ENCODE results near the gene URI1. TPM values are rescaled to one million over a fixed set of nuclear protein-coding genes. Genes with fewer than 3 reads are reported as not detected.
"Not testable (repeated sequence)": the region's sequence is repeated elsewhere in the genome, so short reads cannot be mapped to it uniquely, and the experiment has no call there.

URI1 gene
- total RNA-seq, 1 donor from 2014 or later = 57.5 TPM

DNA sequence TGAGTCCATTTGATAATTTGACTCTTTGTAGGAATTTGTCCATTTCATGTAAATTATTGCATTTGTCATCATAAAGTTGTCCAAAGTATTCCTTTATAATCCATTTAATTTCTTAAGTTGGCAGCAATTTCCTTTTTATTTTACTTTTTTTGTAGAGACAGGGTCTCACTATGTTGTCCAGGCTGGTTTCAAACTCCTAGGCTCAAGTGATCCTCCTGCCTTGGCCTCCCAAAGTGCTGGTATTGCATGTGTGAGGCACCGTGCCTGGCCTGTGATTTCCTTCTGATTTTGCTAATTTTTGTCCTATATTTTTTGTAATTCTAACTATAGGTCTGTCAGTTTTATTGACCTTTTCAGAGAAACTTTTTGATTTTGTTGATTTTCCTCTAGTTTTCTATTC is 84.9 kb downstream of the URI1 start:
- DNase-seq = no peak

DNA sequence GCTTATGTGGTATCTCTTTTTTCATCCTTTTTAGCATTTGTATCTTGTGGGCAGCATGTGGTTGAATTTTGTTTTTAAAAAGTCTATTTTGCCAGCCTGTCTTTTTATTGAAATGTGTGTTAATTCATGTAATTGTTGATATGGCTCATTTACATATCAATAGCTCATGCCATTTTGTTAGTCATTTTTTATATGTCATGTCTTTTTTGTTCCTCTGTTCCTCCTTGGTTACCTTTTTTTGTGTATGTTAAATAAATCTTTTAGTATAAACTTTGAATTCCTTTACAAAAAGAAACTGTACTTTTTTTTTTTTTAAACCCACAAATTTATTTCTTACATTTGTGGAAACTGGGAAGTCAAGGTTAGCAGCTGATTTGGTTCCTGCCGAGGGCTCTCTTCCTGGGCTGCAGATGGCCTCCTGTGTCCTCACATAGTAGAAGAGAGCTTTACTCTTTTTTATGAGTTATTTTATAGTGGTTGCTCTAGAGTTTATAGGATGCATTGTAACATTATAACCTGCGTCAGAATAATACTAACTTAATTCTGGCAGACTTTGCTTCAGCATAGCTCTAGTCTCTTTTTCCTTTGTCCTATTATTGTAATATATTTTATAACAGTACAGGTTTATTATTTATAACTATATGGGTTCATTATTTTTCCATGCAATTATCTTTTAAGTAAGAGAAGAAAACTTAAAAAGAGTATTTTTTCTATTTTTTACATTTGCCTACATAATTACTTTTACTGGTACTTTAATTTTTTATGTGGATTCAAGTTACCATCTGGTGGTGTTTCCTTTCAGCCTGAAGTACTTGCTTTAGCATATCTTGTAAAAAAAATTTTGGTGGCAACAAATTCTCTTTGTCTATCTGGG is 86.3 kb downstream of the URI1 start:
- DNase-seq = no peak

DNA sequence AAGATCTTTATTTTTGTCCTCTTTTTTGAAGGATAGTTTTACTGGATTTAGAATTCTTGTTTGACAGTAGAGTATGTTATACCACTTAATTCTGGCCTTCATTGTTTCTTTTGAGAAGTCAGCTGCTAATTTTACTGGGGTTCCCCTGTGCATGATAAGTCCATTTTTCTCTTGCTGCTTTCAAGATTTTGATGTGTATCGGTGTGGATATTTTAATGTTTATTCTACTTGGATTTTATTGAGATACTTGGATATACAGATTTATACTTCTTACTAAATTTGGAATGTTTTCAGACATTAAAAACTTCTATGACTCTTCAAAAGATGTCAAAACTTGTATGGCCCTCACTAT is 86.9 kb downstream of the URI1 start:
- DNase-seq = no peak

DNA sequence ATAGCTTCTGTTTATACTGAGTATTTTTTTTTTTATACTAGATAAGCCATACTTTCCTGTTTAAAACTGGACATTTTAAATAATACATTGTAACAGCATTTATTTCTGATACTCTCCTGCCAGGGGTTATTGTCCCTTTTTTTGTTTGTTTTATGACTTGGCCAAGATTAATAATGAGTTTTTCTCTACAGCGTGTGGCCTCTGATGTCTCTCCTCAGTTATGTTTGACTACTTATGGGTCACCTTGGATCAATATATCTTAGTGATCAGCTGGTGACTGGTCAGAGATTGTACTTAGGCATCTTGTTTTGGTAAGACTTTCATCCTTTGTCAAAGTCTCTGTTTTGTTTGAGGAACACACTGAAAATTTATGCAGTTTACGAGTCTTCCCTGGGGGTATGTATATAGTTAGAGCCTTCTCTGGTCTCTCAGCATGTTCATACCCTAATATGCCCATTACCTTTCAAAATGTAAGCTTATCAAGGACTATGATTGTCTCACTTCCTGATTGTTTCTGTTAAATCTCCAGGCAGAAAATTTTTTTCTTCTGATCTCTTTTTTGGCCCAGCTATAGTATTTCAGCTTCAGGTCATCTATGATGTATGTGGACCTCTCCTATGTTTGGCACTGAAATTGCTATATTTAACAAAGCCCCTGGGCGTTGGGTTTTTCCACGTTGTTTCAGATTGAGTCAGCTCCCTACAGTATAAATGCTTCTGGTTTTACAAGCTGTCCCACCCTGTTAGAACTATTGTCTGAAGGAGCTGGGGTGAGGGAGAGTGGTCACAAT is 87.9 kb downstream of the URI1 start:
- no peak for DNase-seq

DNA sequence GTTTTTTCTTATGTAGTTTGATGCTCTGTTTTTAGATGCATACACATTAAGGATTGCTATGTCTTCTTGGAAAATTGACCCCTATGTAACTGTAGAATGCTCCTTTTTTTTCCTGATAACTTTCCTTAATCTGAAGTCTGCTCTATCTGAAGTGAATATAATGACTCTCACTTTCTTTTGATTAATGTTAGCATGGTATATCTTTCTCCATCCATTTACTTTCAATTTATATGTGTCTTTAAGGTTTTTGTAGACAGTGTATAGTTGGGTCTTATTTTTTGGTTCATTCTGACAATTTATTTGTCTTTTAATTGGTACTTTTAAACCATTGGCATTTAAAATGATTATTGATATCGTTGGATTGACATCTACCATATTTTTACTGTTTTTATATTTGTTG is 92.3 kb downstream of the URI1 start:
- no peak for DNase-seq

DNA sequence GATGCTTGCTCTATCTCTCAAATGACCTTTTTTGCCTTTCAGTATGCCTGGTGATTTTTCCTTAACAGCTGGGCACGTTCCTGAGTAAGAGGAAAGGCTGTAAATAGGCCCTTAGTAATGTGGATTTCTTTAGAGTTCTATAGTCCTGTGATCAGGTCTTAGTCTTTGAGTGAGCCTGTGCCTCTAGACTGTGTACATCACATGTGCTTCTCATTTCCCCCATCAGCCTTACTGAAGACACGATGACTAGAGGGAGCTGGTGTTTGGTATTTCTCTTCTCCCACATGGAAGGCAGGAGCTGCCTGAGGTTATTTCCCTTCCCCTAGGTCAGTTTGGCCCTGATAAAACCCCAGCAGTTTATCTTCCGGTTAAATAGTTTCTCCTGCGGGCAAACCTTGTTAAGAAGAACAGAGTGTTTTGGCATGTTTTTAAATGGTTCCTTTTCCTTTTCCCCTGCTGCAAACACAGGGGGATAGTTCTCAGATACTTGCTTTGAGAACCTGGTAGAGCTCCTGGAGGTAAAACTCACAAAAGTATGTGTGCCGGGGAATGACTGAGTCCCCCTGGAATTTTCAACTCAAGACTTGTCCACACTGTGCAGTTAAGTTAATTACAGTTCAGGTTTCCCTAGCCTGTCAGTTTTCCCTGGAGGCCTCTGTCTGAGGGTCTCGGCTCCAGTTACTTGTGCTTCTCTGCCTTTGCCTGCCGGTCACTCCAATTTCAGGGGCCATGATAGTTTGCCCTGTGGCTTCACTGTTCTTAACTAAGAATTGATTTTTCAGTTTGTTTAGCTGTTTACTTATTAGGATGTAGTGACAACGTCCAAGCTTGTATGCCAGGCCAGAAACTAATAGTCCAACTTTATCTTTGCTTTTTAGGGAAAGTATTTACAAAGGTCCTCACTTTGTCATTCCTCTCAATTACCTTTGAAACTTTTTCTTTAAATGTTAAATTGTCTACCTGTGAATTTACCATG is 94.4 kb downstream of the URI1 start:
- DNase-seq = no peak

DNA sequence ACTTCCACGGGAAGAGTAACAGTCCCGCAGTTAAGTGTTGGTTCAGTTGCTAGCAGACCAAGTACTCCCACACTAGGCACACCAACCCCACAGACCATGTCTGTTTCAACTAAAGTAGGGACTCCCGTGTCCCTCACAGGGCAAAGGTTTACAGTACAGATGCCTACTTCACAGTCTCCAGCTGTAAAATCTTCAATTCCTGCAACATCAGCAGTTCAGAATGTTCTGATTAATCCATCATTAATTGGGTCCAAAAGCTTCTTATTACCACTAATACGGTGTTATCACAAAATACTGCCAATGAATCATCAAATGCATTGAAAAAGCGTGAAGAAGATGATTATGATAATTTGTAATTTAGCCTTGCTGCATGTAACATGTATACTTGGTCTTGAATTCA is 95.8 kb downstream of the URI1 start:
- no peak for DNase-seq

DNA sequence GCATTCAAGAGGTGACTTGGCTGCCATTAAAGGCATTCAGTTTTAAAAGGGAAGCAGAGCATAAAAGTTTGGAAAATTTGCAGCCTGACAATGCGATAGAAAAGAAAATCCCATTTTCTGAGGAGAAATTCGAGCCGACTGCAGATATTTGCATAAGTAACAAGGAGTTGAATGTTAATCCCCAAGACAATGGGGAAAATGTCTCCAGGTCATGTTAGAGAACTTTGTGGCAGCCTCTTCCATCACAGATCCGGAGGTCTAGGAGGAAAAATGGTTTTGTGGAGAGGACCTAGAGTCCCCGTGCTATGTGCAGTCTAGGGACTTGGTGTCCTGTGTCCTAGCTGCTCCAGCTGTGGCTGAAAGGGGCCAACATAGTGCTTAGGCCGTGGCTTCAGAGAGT is 99.9 kb downstream of the URI1 start:
- DNase-seq = not testable (repeated sequence)

DNA sequence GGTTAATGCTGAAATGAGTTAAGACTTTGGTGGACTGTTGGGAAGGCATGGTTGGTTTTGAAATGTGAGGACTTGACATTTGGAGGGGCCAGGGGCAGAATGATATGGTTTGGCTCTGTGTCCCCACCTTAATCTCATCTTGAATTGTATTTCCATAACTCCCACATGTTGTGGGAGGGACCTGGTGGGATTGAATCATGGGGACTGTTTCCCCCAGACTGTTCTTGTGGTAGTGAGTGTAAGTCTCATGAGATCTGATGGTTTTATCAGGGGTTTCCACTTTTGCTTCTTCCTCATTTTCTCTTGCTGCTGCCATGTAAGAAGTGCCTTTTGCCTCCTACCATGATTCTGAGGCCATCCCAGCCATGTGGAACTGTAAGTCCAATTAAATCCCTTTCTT is 101.0 kb downstream of the URI1 start:
- not testable (repeated sequence) for DNase-seq

DNA sequence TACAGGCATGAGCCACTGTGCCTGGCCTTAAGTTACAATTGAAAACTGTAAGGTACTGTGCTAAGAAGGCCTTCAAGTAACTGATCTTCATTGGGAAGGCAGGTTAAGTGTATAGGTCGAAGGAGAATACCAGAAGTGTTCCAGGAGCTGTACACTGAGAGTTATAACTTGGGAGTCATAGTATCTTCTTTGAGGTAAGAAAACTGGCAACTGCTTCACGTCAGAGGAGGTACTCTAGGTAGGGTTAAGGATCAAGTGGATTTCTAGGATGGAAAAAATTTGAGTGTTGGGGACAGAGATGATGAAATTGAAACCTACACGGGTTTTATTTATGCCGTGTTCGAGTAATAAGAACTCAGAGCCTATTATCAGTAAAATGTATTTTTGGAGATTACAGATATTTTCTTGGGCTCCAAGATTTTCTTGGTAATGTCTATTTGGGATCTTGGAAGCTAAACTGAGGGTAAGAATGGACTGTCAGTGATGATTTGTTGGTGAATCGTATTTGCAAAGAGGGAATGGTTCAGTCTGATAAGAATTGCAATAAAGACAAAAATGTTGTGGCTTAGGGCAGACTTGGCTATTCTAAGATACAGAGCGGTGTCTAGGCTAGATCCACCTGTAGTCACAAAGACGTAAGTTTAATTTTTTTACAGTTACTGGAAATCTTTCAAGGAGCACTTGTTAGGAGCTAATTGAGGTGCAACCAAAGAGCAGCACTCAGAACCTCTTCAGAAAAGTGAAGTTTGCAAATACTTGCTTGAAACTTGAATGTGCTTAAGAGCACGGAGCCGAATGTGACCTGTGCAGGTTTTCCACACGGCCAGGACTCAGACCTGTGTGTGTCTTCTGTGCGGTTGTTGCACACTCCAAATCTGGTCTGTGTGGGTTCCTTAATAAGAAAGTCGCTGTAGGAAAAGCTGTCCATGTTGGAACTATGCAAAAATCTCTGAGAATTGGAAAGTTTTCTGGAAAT is 102.5 kb downstream of the URI1 start:
- no peak for DNase-seq

DNA sequence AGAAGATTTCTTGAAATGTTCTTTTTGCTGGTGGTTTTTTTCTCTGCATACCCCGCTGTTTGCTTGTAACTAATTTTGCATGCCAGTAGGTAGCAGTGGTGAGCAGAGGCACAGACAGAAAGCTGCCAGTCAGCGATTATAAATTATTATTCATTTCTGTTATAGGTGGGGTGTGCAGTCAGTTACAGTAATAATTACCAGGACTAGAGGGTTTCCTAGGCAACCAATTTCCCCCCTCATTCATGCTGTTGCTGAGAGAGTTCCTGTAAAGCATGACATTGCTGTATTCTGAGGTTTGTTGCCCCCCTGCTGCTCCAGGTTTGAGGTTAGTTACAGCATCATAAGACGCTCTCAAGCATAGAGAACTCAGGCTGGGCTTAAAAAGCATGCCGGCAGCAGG is 104.5 kb downstream of the URI1 start:
- DNase-seq = peak; percentile 45

DNA sequence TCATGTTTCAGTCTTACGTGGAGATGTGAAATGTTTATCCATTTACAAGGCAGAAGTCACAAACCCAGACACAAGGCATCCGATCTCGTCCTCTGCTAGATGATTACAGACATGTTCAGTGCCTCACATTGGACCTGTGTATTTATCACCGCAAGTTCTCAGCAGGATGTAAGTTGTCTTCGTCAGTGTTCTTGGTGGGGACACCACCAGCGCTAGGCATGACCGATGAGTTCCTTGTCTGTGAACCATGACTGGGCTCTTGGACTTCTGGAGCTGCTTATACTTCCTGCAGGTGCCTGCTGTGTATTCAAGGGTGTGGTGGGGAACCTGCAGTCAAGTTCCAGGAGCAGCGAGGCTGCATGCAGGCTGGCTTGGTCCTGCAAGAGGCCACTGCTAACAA is 105.4 kb downstream of the URI1 start:
- DNase-seq = no peak

DNA sequence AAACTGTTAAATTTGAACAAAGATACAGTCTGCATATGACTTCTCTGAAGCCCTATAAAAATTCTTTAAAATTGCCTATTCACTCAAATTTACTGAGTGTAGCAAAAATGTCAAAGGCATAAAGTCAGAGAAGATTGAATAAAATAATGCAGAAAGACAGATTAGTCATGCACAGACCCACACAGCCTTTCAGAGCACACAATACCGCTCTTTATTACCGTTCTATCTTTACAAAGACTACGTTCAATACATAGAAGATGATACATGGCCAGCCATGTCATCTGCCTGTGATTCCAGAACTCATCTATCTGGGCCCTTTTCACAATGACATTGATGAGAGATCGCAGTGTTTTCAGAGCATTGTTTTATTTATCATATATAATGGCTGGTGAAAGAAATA is 107.2 kb downstream of the URI1 start:
- no peak for DNase-seq

DNA sequence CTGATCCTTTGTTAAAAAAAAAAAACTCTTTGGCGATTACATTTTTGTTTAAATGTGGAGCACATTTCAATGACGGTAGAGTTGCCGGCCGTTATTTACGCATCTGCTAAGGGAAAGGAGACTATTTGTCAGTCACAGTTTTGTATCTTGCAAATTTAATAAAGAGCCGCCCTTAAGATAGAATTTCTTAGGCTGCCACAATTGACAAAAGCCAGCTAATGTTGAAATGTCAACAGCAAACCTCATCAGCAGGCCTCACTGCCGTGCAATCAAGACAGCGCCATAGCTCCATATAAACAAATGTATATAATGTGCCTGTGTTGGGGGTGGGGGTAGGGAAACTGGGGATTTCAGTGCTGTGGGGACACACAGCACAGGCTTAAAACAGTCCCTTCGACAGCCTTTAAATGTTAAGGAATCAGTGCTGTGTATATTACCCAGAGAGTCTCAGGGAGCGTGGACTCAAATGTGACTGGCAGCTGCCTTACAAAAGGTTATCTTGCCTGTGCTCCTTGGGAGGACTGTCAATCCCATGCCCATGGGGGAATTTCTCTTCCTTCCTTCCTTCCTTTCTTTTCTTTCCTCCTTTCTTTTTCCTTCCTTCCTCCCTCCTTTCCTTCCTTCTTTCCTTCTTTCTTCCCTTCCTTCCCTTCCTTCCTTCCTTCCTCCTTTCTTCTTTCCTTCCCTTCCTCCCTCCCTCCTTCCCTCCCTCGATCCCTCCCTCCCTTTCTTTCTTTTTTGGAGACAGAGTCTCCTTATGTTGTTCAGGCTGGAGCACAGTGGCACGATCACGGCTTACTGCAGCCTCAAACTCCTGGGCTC is 108.0 kb downstream of the URI1 start:
- no peak for DNase-seq

DNA sequence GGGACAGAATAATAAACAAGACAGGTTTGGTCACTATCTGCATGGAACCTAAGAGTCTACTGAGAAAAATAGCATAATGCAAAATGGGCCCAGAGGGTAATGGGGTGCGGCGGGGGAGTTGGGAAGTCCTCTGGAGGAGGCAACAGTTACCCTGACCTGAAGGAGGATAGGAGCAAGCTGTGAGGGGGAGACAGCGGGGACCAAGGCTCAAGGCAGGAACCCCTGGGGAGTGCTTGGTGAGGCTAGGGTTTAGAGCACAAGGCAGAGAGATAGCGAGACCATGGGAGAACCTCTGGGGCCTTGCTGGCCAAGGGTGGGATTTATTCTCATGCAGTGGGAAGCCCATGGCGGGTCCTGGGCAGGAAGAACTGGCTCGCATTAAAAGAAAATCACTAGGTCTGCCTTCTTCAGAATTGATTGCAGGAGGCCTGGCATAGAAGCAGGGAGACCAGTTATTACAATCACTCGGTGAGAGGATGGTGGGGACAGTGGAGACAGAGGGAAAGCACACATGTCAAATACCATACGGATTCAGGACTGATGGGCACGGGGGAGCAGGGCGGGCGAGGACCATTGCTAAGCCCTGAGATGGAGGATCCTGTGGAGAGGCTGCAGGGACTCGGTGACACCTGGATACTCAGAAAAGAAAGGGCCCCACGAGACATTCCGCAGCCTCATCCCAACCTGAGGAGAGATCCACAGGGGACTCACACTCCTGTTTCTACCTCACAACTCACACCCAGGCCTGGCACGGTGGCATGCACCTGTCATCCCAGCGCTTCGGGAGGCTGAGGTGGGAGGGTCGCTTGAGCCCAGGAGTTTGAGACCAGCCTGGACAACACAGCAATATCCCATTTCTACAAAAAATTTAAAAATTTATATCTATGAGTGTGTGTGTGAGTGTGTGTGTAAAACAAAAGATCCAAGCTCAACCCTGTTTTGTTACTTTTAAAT is 110.4 kb downstream of the URI1 start:
- no peak for DNase-seq

DNA sequence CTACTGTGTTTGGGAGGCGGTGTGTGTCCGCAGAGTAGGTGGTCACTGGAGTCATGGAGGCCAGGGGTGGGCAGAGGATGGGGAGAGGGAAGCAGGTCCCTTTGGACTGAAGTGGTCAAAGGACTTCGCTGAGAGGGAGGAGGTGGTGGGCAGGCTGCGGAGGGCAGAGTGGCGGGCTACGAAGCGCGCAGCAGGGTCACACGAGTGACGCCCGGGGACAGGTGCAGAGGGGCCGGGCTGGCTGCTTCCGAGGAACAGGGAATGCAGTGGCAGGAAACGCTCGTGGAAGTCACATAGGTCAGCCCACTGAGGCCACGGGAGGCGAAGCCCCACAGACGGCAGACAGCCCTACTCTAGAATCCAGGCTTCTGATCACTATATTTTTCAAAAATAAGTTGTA is 111.5 kb downstream of the URI1 start:
- no peak for DNase-seq

DNA sequence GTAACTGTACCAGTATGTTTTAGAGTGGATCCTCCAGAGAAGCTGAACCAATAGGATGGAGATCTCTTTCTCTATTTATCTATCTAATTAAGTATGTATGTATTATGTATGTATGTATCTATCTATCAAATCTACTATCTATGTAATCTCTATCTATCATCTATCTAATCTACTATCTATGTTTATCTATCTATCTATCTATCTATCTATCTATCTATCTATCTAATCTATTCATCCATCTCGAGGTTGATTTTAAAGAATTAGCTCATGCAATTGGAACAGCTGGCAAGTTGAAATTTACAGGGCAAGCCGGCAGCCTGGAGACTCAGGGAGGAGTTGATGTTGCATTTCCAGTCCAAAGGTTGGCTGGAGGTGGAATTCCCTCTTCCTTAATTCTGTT is 112.2 kb downstream of the URI1 start:
- DNase-seq = no peak

DNA sequence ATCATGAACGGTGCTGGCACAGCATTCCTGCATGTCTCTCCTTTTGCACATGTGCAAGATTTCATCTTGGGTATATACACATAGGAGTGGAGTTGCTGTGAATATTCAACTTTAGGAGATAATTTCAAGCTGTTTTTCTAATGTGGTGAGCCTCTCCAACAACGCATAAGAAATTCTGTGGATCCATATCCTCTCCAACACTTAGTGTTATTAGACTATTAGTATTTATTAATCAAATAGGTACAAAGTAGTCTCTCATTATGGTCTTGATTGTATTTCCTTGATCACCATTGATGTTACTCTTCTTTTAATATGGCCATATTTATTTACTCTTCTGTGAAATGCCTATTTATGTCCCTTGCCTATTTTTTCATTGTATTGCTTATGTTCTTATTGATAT is 114.5 kb downstream of the URI1 start:
- DNase-seq = no peak
